CD4-positive, CD25-positive, alpha-beta regulatory T cell (primary cell): ENCODE measurements around the gene SARDH. TPM values are rescaled to one million over a fixed set of nuclear protein-coding genes. Genes with fewer than 3 reads are reported as not detected.

Experiments used
- ATAC-seq, 2 donors: fragments of 150-1000 bp; cut with Tn5 transposase; one replicate each; pipeline ENCODE4 v1.10.0; 2021; ENCODE audit warnings: low read depth in 2 of 2, moderate number of reproducible peaks in 2 of 2, moderate library complexity in 1 of 2
- DNase-seq, 3 donors: peaks; one replicate each; pipeline versions ENCODE4 v3.0.0 to v3.0.0-alpha.2; 2012 to 2022; ENCODE audit warnings: mixed read lengths in 1 of 3
- H3K27ac ChIP-seq: one replicate; pipeline ENCODE4 v1.7.0; 2013; ENCODE audit warnings: mild to moderate bottlenecking, low read length; ENCODE audit not compliant: insufficient read depth, poor library complexity, severe bottlenecking
- H3K27me3 ChIP-seq: one replicate; pipeline ENCODE4 v1.7.0; 2013; ENCODE audit warnings: low read length; ENCODE audit not compliant: control insufficient read depth, insufficient read depth
- H3K36me3 ChIP-seq: one replicate; pipeline ENCODE4 v1.7.0; 2013; ENCODE audit warnings: mild to moderate bottlenecking, low read length, moderate library complexity; ENCODE audit not compliant: control insufficient read depth, insufficient read depth
- H3K4me1 ChIP-seq: 2 replicates; pipeline ENCODE4 v1.7.0; 2013; ENCODE audit warnings: mild to moderate bottlenecking, low read length; ENCODE audit not compliant: insufficient read depth, control insufficient read depth, poor library complexity, severe bottlenecking
- H3K4me3 ChIP-seq: one replicate; pipeline ENCODE4 v1.7.0; 2013; ENCODE audit warnings: low read depth, mild to moderate bottlenecking, low read length, moderate library complexity
- H3K9me3 ChIP-seq, 2 experiments: 1 replicate in 1 of 2; 2 replicates in 1 of 2; pipeline ENCODE4 v1.7.0; 2013; ENCODE audit warnings: low read length in 2 of 2, mild to moderate bottlenecking in 1 of 2, moderate library complexity in 1 of 2; ENCODE audit not compliant: control insufficient read depth in 2 of 2
- H3K27ac Mint-ChIP-seq, 3 donors: one replicate each; pipeline ENCODE4 v1.8.0; 2020 to 2022; ENCODE audit warnings: mild to moderate bottlenecking in 3 of 3, mixed read lengths in 3 of 3, moderate library complexity in 2 of 3
- H3K27me3 Mint-ChIP-seq: one replicate; pipeline ENCODE4 v1.8.0; 2022; ENCODE audit warnings: mild to moderate bottlenecking, mixed read lengths
- H3K36me3 Mint-ChIP-seq: one replicate; pipeline ENCODE4 v1.8.0; 2020; ENCODE audit warnings: mixed read lengths
- H3K4me1 Mint-ChIP-seq, 4 donors: one replicate each; pipeline ENCODE4 v1.8.0; 2020 to 2022; ENCODE audit warnings: mixed read lengths in 4 of 4, mild to moderate bottlenecking in 1 of 4
- H3K4me3 Mint-ChIP-seq, 4 donors: one replicate each; pipeline ENCODE4 v1.8.0; 2020 to 2022; ENCODE audit warnings: mild to moderate bottlenecking in 4 of 4, mixed read lengths in 4 of 4, moderate library complexity in 3 of 4
- H3K9me3 Mint-ChIP-seq, 7 donors: one replicate each; pipeline ENCODE4 v1.8.0; 2020 to 2022; ENCODE audit warnings: mixed read lengths in 7 of 7, mild to moderate bottlenecking in 3 of 7, moderate library complexity in 2 of 7
- polyA plus RNA-seq, 4 donors: library from polyadenylated mRNA; unstranded; fragments of 300-500 nt; fragmentation: Illumina TruSeq; gene quantifications; one replicate each; pipeline ENCODE4 v1.2.3, GENCODE V29; 2021
- total RNA-seq: library from RNA; stranded (reverse); gene quantifications from one replicate; pipeline ENCODE4 v1.2.3, GENCODE V29; 2022

SARDH gene
- total and polyA plus RNA-seq, 5 donors from 2014 or later: 5.8 to 15.6 (median 8.4) TPM

- H3K27ac ChIP-seq: no peak overlapping the region
- H3K27me3 Mint-ChIP-seq: no peaks in the 10 kb centered on the region
- no peak overlapping the region for H3K4me3 ChIP-seq
- H3K9me3 ChIP-seq: no peaks in the 10 kb centered on the region
- peaks cover 4% of the 10 kb centered on the region for H3K36me3 ChIP-seq
- DNase-seq (no peak), ATAC-seq (no peak)
- H3K36me3 Mint-ChIP-seq: peaks cover 10% of the 10 kb centered on the region
- H3K4me3 Mint-ChIP-seq: peak overlapping the region in 1 of 4 donors; percentile 47
- H3K4me1 ChIP-seq: peaks cover 1% of the 10 kb centered on the region
- H3K4me1 Mint-ChIP-seq: peaks cover 6 to 32% (median 15%) of the 10 kb centered on the region in 4 donors
- no peaks in the 10 kb centered on the region for H3K27me3 ChIP-seq
- peak overlapping the region in 1 of 3 donors; percentile 38 for H3K27ac Mint-ChIP-seq
- H3K9me3 Mint-ChIP-seq: no peaks in the 10 kb centered on the region
Observed at GRCh38 chr9:133692364-133692985, 45.7 kb downstream of the SARDH start.

GRCh38 chr9:133691626-133692363 lies 46.4 kb downstream of the SARDH start:
- ATAC-seq (no peak), DNase-seq (no peak)
- no peaks in the 10 kb centered on the region for H3K9me3 ChIP-seq
- H3K27ac ChIP-seq: no peak overlapping the region
- peaks cover 4% of the 10 kb centered on the region for H3K36me3 ChIP-seq
- Mint-ChIP-seq H3K9me3 (no peaks in the 10 kb centered on the region), H3K27me3 (no peaks in the 10 kb centered on the region), H3K4me1 (peaks cover 5 to 27% (median 10%) of the 10 kb centered on the region in 4 donors), H3K27ac (peak overlapping the region in 2 of 3 donors; percentile 38 to 42), H3K36me3 (peaks cover 10% of the 10 kb centered on the region), H3K4me3 (peak overlapping the region in 1 of 4 donors; percentile 47)
- H3K27me3 ChIP-seq: no peaks in the 10 kb centered on the region
- no peaks in the 10 kb centered on the region for H3K4me1 ChIP-seq
- H3K4me3 ChIP-seq: no peak overlapping the region

GRCh38 chr9:133691191-133691590 lies 47.0 kb downstream of the SARDH start:
- DNase-seq: no peak
- Mint-ChIP-seq H3K27me3 (no peaks in the 10 kb centered on the region), H3K27ac (peak overlapping the region in 2 of 3 donors; percentile 76 to 80), H3K4me3 (no peak overlapping the region), H3K36me3 (peaks cover 10% of the 10 kb centered on the region), H3K9me3 (no peaks in the 10 kb centered on the region), H3K4me1 (peaks cover 0 to 26% (median 5%) of the 10 kb centered on the region in 4 donors)
- no peak for ATAC-seq
- H3K27me3 ChIP-seq: no peaks in the 10 kb centered on the region
- no peaks in the 10 kb centered on the region for H3K9me3 ChIP-seq
- no peak overlapping the region for H3K4me3 ChIP-seq
- peaks cover 4% of the 10 kb centered on the region for H3K36me3 ChIP-seq
- H3K4me1 ChIP-seq: no peaks in the 10 kb centered on the region
- H3K27ac ChIP-seq: no peak overlapping the region

- Mint-ChIP-seq H3K9me3 (no peaks in the 10 kb centered on the region), H3K27ac (no peak overlapping the region), H3K4me3 (no peak overlapping the region), H3K27me3 (no peaks in the 10 kb centered on the region), H3K4me1 (peaks cover 0 to 31% (median 7%) of the 10 kb centered on the region in 4 donors), H3K36me3 (peaks cover 10% of the 10 kb centered on the region)
- Histone ChIP-seq H3K36me3 (peaks cover 4% of the 10 kb centered on the region), H3K27ac (no peak overlapping the region), H3K4me3 (no peak overlapping the region), H3K4me1 (peaks cover under 1% of the 10 kb centered on the region), H3K27me3 (no peaks in the 10 kb centered on the region), H3K9me3 (no peaks in the 10 kb centered on the region)
- ATAC-seq (no peak), DNase-seq (no peak)
Observed at GRCh38 chr9:133690081-133690561, 48.0 kb downstream of the SARDH start.

GRCh38 chr9:133689151-133689763 lies 48.9 kb downstream of the SARDH start:
- Histone ChIP-seq H3K36me3 (peaks cover 4% of the 10 kb centered on the region), H3K4me3 (no peak overlapping the region), H3K4me1 (peaks cover 10% of the 10 kb centered on the region), H3K9me3 (no peaks in the 10 kb centered on the region), H3K27me3 (no peaks in the 10 kb centered on the region), H3K27ac (no peak overlapping the region)
- no peak overlapping the region for H3K4me3 Mint-ChIP-seq
- H3K9me3 Mint-ChIP-seq: no peaks in the 10 kb centered on the region
- peak overlapping the region in 1 of 3 donors; percentile 25 for H3K27ac Mint-ChIP-seq
- no peaks in the 10 kb centered on the region for H3K27me3 Mint-ChIP-seq
- H3K4me1 Mint-ChIP-seq: peaks cover 0 to 28% (median 8%) of the 10 kb centered on the region in 4 donors
- DNase-seq (no peak), ATAC-seq (no peak)
- H3K36me3 Mint-ChIP-seq: peaks cover 4% of the 10 kb centered on the region

- Mint-ChIP-seq H3K27ac (peak overlapping the region in 2 of 3 donors; percentile 20 to 76), H3K4me1 (peaks cover 6 to 40% (median 18%) of the 10 kb centered on the region in 4 donors), H3K4me3 (no peak overlapping the region)
Observed at GRCh38 chr9:133687856-133688761, 50.0 kb downstream of the SARDH start.

More at GRCh38 chr9:133687856-133688761, 50.0 kb downstream of the SARDH start:
- H3K36me3 ChIP-seq: peaks cover 4% of the 10 kb centered on the region
- Mint-ChIP-seq H3K9me3 (no peaks in the 10 kb centered on the region), H3K27me3 (no peaks in the 10 kb centered on the region), H3K36me3 (peaks cover under 1% of the 10 kb centered on the region)
- H3K27me3 ChIP-seq: no peaks in the 10 kb centered on the region
- ATAC-seq (no peak), DNase-seq (no peak)
- no peak overlapping the region for H3K4me3 ChIP-seq
- no peaks in the 10 kb centered on the region for H3K9me3 ChIP-seq
- no peak overlapping the region for H3K27ac ChIP-seq
- H3K4me1 ChIP-seq: peaks cover 21% of the 10 kb centered on the region
